SK-N-MC (cell line): ENCODE data around the gene SLAMF9.

ENCODE experiments used
- DNase-seq: peaks from one replicate; pipeline ENCODE4 v3.0.0-alpha.2; 2011; ENCODE audit warnings: low read depth, low spot score
- H3K27ac ChIP-seq: fragments of 200-600 bp; sonication (generic); 2 replicates; pipeline ENCODE4 v1.5.1; 2016; ENCODE audit warnings: mixed run types
- H3K36me3 ChIP-seq: fragments of 200-600 bp; sonication (generic); 2 replicates; pipeline ENCODE4 v1.6.1; 2017; ENCODE audit warnings: antibody characterized with exemption, low read length, mixed read lengths; ENCODE audit not compliant: insufficient read depth
- H3K4me3 ChIP-seq: fragments of 200-600 bp; sonication (generic); 2 replicates; pipeline ENCODE4 v1.5.1; 2016
- H3K9ac ChIP-seq: fragments of 200-600 bp; sonication (generic); 2 replicates; pipeline ENCODE4 v1.8.0; 2017; ENCODE audit warnings: mixed run types, mixed read lengths; ENCODE audit not compliant: insufficient read length
- H3K9me3 ChIP-seq: fragments of 200-600 bp; sonication (generic); 2 replicates; pipeline ENCODE4 v1.6.1; 2017; ENCODE audit warnings: low read depth, mild to moderate bottlenecking, antibody characterized with exemption, low read length, moderate library complexity, mixed read lengths
- EZH2 ChIP-seq: fragments of 200-600 bp; sonication (generic); IDR thresholded peaks from one replicate; pipeline ENCODE4 v1.6.1; 2017; ENCODE audit warnings: antibody characterized with exemption
- FOXP2 ChIP-seq: optimal IDR thresholded peaks from 2 replicates; pipeline ENCODE3; 2011; ENCODE audit warnings: mild to moderate bottlenecking, moderate library complexity; ENCODE audit not compliant: insufficient read depth; ENCODE audit errors: extremely low read length, control extremely low read depth
- POLR2AphosphoS5 ChIP-seq: IDR thresholded peaks from 2 replicates; pipeline ENCODE4 v1.6.1; 2012; ENCODE audit warnings: mild to moderate bottlenecking, low read depth, low read length, borderline replicate concordance

The SLAMF9 gene

GRCh38 chr1:159981351-159982055, 27.5 kb upstream of the SLAMF9 start:
- no peak for TF ChIP-seq POLR2AphosphoS5
- no peak for TF ChIP-seq EZH2
- TF ChIP-seq FOXP2, result no peak
- Histone ChIP-seq H3K9ac (no peak overlapping the region), H3K9me3 (no peaks in the 10 kb centered on the region), H3K4me3 (no peak overlapping the region), H3K36me3 (no peaks in the 10 kb centered on the region), H3K27ac (no peak overlapping the region)
- no peak for DNase-seq

GRCh38 chr1:159980786-159981185, 26.7 kb upstream of the SLAMF9 start:
- DNase-seq, result no peak
- TF ChIP-seq EZH2 (no peak), POLR2AphosphoS5 (no peak), FOXP2 (no peak)
- Histone ChIP-seq H3K4me3 (no peak overlapping the region), H3K9me3 (no peaks in the 10 kb centered on the region), H3K9ac (no peak overlapping the region), H3K27ac (no peak overlapping the region), H3K36me3 (no peaks in the 10 kb centered on the region)

- Histone ChIP-seq H3K27ac (no peak overlapping the region), H3K9me3 (no peaks in the 10 kb centered on the region), H3K9ac (no peak overlapping the region), H3K36me3 (no peaks in the 10 kb centered on the region), H3K4me3 (no peak overlapping the region)
- DNase-seq, result no peak
- TF ChIP-seq POLR2AphosphoS5, result no peak
- no peak for TF ChIP-seq FOXP2
- TF ChIP-seq EZH2, result no peak
These were observed 26.0 kb upstream of the SLAMF9 start for GRCh38 chr1:159980076-159980475.

GRCh38 chr1:159979257-159979656, 25.2 kb upstream of the SLAMF9 start:
- Histone ChIP-seq H3K36me3 (no peaks in the 10 kb centered on the region), H3K4me3 (no peak overlapping the region), H3K27ac (no peak overlapping the region), H3K9ac (no peak overlapping the region), H3K9me3 (no peaks in the 10 kb centered on the region)
- no peak for DNase-seq
- TF ChIP-seq FOXP2 (no peak), POLR2AphosphoS5 (no peak), EZH2 (no peak)

GRCh38 chr1:159978107-159978398, 24.0 kb upstream of the SLAMF9 start:
- no peaks in the 10 kb centered on the region for H3K9me3 ChIP-seq
- H3K36me3 ChIP-seq, result no peaks in the 10 kb centered on the region
- H3K27ac ChIP-seq, result no peak overlapping the region
- no peak overlapping the region for H3K4me3 ChIP-seq
- no peak for DNase-seq
- H3K9ac ChIP-seq, result no peak overlapping the region
- TF ChIP-seq EZH2 (no peak), POLR2AphosphoS5 (no peak), FOXP2 (no peak)

GRCh38 chr1:159977364-159978106, 23.5 kb upstream of the SLAMF9 start:
- H3K36me3 ChIP-seq, result no peaks in the 10 kb centered on the region
- DNase-seq, result no peak
- H3K9me3 ChIP-seq, result no peaks in the 10 kb centered on the region
- H3K27ac ChIP-seq, result no peak overlapping the region
- TF ChIP-seq FOXP2, result no peak
- no peak for TF ChIP-seq EZH2
- no peak for TF ChIP-seq POLR2AphosphoS5
- no peak overlapping the region for H3K9ac ChIP-seq
- H3K4me3 ChIP-seq, result no peak overlapping the region

- Histone ChIP-seq H3K4me3 (no peak overlapping the region), H3K9me3 (no peaks in the 10 kb centered on the region), H3K27ac (no peak overlapping the region), H3K36me3 (no peaks in the 10 kb centered on the region), H3K9ac (no peak overlapping the region)
- DNase-seq, result no peak
- TF ChIP-seq POLR2AphosphoS5 (no peak), EZH2 (no peak), FOXP2 (no peak)
These were observed 20.4 kb upstream of the SLAMF9 start for GRCh38 chr1:159974350-159974965.

- TF ChIP-seq EZH2 (no peak), POLR2AphosphoS5 (no peak), FOXP2 (no peak)
- Histone ChIP-seq H3K27ac (no peak overlapping the region), H3K9me3 (no peaks in the 10 kb centered on the region)
These were observed 19.4 kb upstream of the SLAMF9 start for GRCh38 chr1:159973350-159973940.

More at GRCh38 chr1:159973350-159973940, 19.4 kb upstream of the SLAMF9 start:
- Histone ChIP-seq H3K4me3 (no peak overlapping the region), H3K36me3 (no peaks in the 10 kb centered on the region), H3K9ac (no peak overlapping the region)
- no peak for DNase-seq
